Dedifferentiated amniotic fluid mesenchymal stem cell (primary cell): Measurements from ENCODE around the gene MORF4L1.
"Not testable (repeated sequence)": the region's sequence is repeated elsewhere in the genome, so short reads cannot be mapped to it uniquely, and the experiment has no call there.

Experiments used
- DNase-seq: peaks from one replicate; pipeline ENCODE4 v3.0.0-alpha.2; 2016; ENCODE audit errors: extremely low spot score

The MORF4L1 gene

GRCh38 chr15:78900819-78901533, 28.3 kb downstream of the MORF4L1 start:
- not testable (repeated sequence) for DNase-seq

- DNase-seq: not testable (repeated sequence)
Measured at GRCh38 chr15:78902281-78903032, 29.8 kb downstream of the MORF4L1 start.

GRCh38 chr15:78904599-78905358, 32.1 kb downstream of the MORF4L1 start:
- no peak for DNase-seq

GRCh38 chr15:78906316-78906620, 33.6 kb downstream of the MORF4L1 start:
- no peak for DNase-seq

- DNase-seq: no peak
Measured at GRCh38 chr15:78907577-78907976, 34.9 kb downstream of the MORF4L1 start.

GRCh38 chr15:78909160-78909695, 36.5 kb downstream of the MORF4L1 start:
- DNase-seq: no peak

- peak; percentile 31 for DNase-seq
Measured at GRCh38 chr15:78909791-78910228, 37.1 kb downstream of the MORF4L1 start.

GRCh38 chr15:78910271-78910670, 37.6 kb downstream of the MORF4L1 start:
- no peak for DNase-seq

GRCh38 chr15:78912316-78912715, 39.6 kb downstream of the MORF4L1 start:
- no peak for DNase-seq

- DNase-seq: no peak
Measured at GRCh38 chr15:78913012-78913411, 40.3 kb downstream of the MORF4L1 start.

- DNase-seq: no peak
Measured at GRCh38 chr15:78914027-78914764, 41.5 kb downstream of the MORF4L1 start.

GRCh38 chr15:78915341-78916087, 42.8 kb downstream of the MORF4L1 start:
- DNase-seq: no peak

- no peak for DNase-seq
Measured at GRCh38 chr15:78916088-78916487, 43.4 kb downstream of the MORF4L1 start.

GRCh38 chr15:78917888-78918287, 45.2 kb downstream of the MORF4L1 start:
- DNase-seq: no peak

GRCh38 chr15:78921517-78921916, 48.8 kb downstream of the MORF4L1 start:
- DNase-seq: no peak

- no peak for DNase-seq
Measured at GRCh38 chr15:78921940-78922339, 49.2 kb downstream of the MORF4L1 start.

GRCh38 chr15:78922527-78922926, 49.8 kb downstream of the MORF4L1 start:
- DNase-seq: no peak

- DNase-seq: no peak
Measured at GRCh38 chr15:78923015-78923414, 50.3 kb downstream of the MORF4L1 start.

GRCh38 chr15:78923480-78924360, 51.0 kb downstream of the MORF4L1 start:
- no peak for DNase-seq

- DNase-seq: no peak
Measured at GRCh38 chr15:78925076-78925624, 52.5 kb downstream of the MORF4L1 start.
